HG02571 (cell line): ENCODE data around the gene MARCHF2.
A peak's percentile ranks its signal among the peaks of the same experiment; 100 is the strongest.
"Not testable (repeated sequence)": the region's sequence is repeated elsewhere in the genome, so short reads cannot be mapped to it uniquely, and the experiment has no call there.

ENCODE experiments used
- ATAC-seq: cut with Tn5 transposase; IDR thresholded peaks from one replicate; pipeline ENCODE4 v1.9.1; 2021; ENCODE audit warnings: mild to moderate bottlenecking, moderate library complexity; ENCODE audit not compliant: unreplicated experiment

The MARCHF2 gene

DNA sequence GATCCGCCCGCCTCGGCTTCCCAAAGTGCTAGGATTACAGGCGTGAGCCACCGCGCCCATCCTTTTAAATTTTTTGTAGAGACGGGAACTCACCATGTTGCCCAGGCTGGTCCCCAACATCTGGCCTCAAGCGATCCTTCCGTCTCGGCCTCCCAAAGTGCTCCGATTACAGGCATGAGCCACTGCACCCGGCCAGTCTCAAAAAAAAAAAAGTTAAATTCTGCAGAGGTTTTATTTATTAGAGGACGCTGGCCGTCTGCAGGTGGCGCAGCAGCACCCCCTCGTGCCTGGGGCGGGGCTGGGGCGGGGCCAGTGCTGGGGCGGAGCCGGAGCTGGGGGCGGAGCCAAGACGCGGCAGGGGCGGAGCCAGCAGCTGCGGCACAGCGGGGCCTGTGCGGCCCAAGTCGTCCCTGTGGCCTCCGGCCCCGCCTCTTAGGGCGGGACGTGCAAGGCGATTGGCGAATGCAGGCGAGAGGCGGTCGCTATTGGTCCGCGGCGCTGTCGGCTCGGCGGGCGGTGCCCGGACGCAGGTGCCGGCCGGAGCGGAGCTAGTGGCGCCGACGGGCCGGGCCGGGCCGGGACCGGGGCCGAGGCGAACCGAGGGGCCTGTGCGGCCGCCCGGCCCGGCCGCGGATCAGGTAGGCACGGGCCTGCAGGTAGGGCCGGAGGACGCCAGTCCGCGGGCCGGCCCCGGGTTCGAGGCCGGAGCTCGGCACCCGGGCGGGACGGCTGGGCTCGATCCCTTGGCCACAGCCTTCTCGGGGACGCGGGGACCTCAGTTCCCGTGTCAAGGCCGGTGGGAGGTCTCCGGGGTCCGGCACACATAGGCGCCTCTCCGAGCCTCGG is at the start of gene MARCHF2:
Gene MARCHF2, plus strand, starts transcription at position 523 of the 846 bp plus-strand sequence. CDS start 8,536 bp downstream, outside the sequence.
- peak; percentile 98 for ATAC-seq

DNA sequence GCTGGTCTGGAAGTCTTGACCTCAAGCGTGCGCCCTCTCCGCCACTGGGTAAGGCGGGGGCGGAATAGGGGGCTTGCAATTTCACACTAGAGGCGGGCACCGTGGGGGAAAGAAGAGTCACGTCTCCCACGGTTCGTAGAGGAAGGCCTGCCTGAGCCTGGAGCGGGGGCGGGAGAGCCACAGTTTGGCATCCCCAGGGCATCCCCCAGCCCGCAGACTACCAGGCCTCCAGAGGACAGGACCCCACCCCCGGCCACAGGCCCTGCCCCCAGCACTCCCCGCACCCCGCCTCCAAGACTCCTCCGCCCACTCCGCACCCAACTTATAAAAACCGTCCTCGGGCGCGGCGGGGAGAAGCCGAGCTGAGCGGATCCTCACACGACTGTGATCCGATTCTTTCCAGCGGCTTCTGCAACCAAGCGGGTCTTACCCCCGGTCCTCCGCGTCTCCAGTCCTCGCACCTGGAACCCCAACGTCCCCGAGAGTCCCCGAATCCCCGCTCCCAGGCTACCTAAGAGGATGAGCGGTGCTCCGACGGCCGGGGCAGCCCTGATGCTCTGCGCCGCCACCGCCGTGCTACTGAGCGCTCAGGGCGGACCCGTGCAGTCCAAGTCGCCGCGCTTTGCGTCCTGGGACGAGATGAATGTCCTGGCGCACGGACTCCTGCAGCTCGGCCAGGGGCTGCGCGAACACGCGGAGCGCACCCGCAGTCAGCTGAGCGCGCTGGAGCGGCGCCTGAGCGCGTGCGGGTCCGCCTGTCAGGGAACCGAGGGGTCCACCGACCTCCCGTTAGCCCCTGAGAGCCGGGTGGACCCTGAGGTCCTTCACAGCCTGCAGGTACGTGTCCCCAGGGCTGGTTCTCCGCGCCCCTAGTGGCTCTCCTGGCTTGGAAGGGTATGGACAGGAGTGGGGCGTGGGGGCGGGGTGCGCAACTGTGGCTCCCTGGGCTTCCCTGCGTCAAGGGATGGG is 49.0 kb upstream of the MARCHF2 start, which contains the start of gene ANGPTL4:
Gene ANGPTL4, plus strand, starts transcription at position 353 of the 969 bp plus-strand sequence. Its CDS starts 167 bp downstream, at position 520.
- no peak for ATAC-seq

DNA sequence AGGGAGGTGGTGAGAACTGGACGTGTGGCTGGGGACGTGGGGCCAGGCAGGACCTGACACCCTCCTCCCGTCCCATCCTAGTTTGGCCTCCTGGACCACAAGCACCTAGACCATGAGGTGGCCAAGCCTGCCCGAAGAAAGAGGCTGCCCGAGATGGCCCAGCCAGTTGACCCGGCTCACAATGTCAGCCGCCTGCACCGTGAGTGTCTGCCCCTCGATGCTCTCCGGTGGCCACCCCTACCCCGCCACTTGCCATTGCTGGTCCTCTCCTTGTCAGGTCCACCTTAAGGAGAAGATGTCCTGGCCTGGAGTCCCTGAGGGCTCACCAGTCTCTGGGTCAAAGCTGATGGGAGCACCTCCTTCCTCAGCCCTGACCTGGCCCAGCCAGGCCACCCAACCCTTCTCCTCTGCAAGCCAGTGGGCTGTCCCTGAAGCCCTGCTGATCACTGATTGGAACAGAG is 47.0 kb upstream of the MARCHF2 start:
- ATAC-seq, result no peak

DNA sequence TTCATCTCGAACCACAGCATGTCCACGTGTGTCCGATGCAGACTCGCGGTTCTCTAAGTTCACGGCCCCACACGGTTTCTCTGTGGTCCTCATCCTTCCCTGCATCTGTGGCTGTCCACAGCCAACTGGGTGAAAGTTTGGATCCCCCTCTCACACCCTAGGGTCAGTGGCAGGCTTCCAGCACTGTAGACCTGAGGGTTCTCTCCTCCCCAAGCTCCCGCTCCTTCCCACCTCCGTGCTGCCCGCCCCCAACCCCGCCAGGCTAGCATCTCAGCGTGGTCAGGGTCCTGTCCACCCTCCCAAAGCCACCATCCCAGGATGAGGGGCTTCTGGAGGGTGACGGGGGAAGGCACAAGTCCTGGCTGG is 46.2 kb upstream of the MARCHF2 start:
- no peak for ATAC-seq

- no peak for ATAC-seq
Measured at GRCh38 chr19:8367327-8368001, 45.6 kb upstream of the MARCHF2 start.

GRCh38 chr19:8370176-8371010 is 42.7 kb upstream of the MARCHF2 start:
- no peak for ATAC-seq

GRCh38 chr19:8371011-8371804 is 41.9 kb upstream of the MARCHF2 start:
- no peak for ATAC-seq

GRCh38 chr19:8373867-8374813 is 39.0 kb upstream of the MARCHF2 start:
- ATAC-seq, result no peak

- ATAC-seq, result not testable (repeated sequence)
Measured at GRCh38 chr19:8375766-8376165, 37.3 kb upstream of the MARCHF2 start.

DNA sequence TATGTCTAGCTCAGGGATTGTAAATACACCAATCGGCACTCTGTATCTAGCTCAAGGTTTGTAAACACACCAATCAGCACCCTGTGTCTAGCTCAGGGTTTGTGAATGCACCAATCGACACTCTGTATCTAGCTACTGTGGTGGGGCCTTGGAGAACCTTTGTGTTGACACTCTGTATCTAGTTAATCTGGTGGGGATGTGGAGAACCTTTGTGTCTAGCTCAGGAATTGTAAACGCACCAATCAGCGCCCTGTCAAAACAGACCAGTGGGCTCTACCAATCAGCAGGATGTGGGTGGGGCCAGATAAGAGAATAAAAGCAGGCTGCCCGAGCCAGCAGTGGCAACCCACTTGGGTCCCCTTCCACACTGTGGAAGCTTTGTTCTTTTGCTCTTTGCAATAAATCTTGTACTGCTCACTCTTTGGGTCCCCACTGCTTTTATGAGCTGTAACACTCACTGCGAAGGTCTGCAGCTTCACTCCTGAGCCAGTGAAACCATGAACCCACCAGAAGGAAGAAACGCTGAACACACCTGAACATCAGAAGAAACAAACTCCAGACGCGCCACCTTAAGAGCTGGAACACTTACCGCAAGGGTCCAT is 36.6 kb upstream of the MARCHF2 start:
- ATAC-seq, result not testable (repeated sequence)

GRCh38 chr19:8377598-8377997 is 35.5 kb upstream of the MARCHF2 start:
- no peak for ATAC-seq

DNA sequence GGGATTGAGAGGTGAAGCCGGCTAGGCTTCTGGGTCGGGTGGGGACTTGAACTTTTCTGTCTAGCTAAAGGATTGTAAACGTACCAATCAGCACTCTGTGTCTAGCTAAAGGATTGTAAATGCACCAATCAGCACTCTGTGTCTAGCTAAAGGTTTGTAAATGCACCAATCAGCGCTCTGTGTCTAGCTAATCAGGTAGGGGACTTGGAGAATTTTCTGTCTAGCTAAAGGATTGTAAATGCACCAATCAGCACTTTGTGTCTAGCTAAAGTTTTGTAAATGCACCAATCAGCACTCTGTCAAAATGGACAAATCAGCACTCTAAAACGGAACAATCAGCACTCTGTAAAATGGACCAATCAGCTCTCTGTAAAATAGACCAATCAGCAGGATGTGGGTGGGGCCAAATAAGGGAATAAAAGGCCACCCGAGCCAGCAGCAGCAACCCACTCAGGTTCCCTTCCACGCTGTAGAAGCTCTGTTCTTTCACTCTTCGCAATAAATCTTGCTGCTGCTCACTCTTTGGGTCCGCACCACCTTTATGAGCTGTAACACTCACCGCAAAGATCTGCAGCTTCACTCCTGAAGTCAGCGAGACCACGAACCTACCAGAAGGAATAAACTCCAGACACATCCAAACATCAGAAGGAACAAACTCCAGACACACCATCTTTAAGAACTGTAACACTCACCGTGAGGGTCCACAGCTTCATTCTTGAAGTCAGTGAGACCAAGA is 33.8 kb upstream of the MARCHF2 start:
- not testable (repeated sequence) for ATAC-seq

- not testable (repeated sequence) for ATAC-seq
Measured at GRCh38 chr19:8384569-8384968, 28.5 kb upstream of the MARCHF2 start.

- ATAC-seq, result not testable (repeated sequence)
Measured at GRCh38 chr19:8385103-8385502, 28.0 kb upstream of the MARCHF2 start.

- ATAC-seq, result not testable (repeated sequence)
Measured at GRCh38 chr19:8385566-8385965, 27.5 kb upstream of the MARCHF2 start.

DNA sequence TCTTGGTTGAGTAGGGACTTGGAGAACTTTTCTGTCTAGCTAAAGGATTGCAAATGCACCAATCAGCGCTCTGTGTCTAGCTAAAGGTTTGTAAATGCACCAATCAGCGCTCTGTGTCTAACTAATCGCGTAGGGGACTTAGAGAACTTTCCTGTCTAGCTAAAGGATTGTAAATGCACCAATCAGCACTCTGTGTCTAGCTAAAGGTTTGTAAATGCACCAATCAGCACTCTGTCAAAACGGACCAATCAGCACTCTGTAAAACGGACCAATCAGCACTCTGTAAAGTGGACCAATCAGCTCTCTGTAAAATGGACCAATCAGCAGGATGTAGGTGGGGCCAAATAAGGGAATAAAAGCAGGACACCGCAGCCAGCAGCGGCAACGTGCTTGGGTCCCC is 26.7 kb upstream of the MARCHF2 start:
- not testable (repeated sequence) for ATAC-seq

DNA sequence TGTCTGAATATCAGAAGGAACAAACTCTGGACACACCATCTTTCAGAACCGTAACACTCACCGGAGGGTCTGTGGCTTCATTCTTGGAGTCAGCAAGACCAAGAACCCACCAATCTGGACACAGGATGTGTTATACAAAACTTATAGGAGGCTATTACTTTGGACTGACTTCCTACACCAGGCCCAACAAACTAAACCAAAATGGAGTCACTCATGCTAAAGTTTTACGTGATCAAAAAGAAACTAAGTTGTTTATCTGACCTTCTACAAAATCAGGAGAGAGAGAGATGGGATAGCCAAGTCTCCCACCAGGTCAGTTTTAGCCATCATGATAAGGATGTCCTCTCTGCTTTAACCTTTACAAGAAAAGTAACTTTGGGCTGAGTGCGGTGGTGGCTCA is 26.1 kb upstream of the MARCHF2 start:
- ATAC-seq, result no peak
